Sigmoid colon (tissue), 7 donors: ENCODE measurements around the gene PAGE2B. TPM values are rescaled to one million over a fixed set of nuclear protein-coding genes. Genes with fewer than 3 reads are reported as not detected.
"Not testable (repeated sequence)": the region's sequence is repeated elsewhere in the genome, so short reads cannot be mapped to it uniquely, and the experiment has no call there.

ENCODE experiments used
- DNase-seq: peaks from one replicate; pipeline ENCODE4 v3.0.0-alpha.2; 2019
- H3K27ac ChIP-seq, 4 donors: fragments of 200-600 bp; sonication (generic); one replicate each; pipeline ENCODE4 v1.5.1; 2016 to 2019; ENCODE audit warnings: mild to moderate bottlenecking in 1 of 4
- H3K27me3 ChIP-seq, 3 donors: fragments of 200-600 bp; sonication (generic); one replicate each; pipeline ENCODE4 v1.5.1; 2019; ENCODE audit warnings: mild to moderate bottlenecking in 1 of 3
- H3K36me3 ChIP-seq, 4 donors: fragments of 200-600 bp; sonication (generic); one replicate each; pipeline ENCODE4 v1.5.1; 2016 to 2019
- H3K4me1 ChIP-seq, 4 donors: fragments of 200-600 bp; sonication (generic); one replicate each; pipeline ENCODE4 v1.5.1; 2017 to 2019
- H3K4me3 ChIP-seq, 4 donors: fragments of 200-600 bp; sonication (generic); one replicate each; pipeline ENCODE4 v1.5.1; 2017 to 2019; ENCODE audit warnings: mild to moderate bottlenecking in 2 of 4, moderate library complexity in 1 of 4
- H3K9me3 ChIP-seq, 4 donors: fragments of 200-600 bp in 3 of 4; sonication (generic) in 3 of 4; one replicate each; pipeline versions ENCODE4 v1.5.1 to v1.6.1; 2013 to 2019
- EP300 ChIP-seq, 4 donors: sonication (generic); formaldehyde crosslinking; IDR thresholded peaks; one replicate each; pipeline ENCODE4 v1.6.1; 2017; ENCODE audit warnings: antibody characterized with exemption in 4 of 4
- POLR2A ChIP-seq, 2 donors: fragments of 450-650 bp; IDR thresholded peaks; one replicate each; pipeline ENCODE4 v1.6.1; 2016; ENCODE audit warnings: antibody characterized with exemption in 2 of 2, mild to moderate bottlenecking in 2 of 2, moderate library complexity in 2 of 2
- POLR2AphosphoS5 ChIP-seq, 4 donors: sonication (generic); formaldehyde crosslinking; IDR thresholded peaks; one replicate each; pipeline ENCODE4 v1.6.1; 2017; ENCODE audit warnings: antibody characterized with exemption in 4 of 4
- WGBS, 2 donors: extraction: QIAGEN DNeasy Blood & Tissue Kit; methylation state at CpG; one replicate each; pipeline ENCODE4 v1.1.7; 2013; 5-methylcytosine and 5-hydroxymethylcytosine counted together
- intact Hi-C: fragments of 100-400 bp; cut with DNase I; formaldehyde crosslinking; loops from one replicate; pipeline ENCODE4 v1.15.1; 2023
- polyA plus RNA-seq, 3 donors: library from polyadenylated mRNA; stranded (reverse); fragments of 200-250 nt; gene quantifications; one replicate each; pipeline ENCODE4 v1.2.3, GENCODE V29; 2013
- total RNA-seq, 4 donors: library from RNA; depleted of rRNA; stranded (reverse); fragments of >200 nt; gene quantifications; one replicate each; pipeline ENCODE4 v1.1.0, GENCODE V29; 2016
- TF ChIP-seq, protein P1 (sequence below), 4 experiments: fragments of 450-650 bp in 3 of 4; fragments of 200-600 bp in 1 of 4; IDR thresholded peaks; one replicate each; pipeline ENCODE4 v1.5.1; 2016 to 2019; ENCODE audit warnings: antibody characterized with exemption in 4 of 4, mild to moderate bottlenecking in 3 of 4, moderate library complexity in 2 of 4
- donor health status: healthy with polysubstance abuse.
- donor health status: Bipolar disorder and iron deficiency.
- donor health status: healthy.

PAGE2B gene
- total and polyA plus RNA-seq, 7 donors = not detected

DNA sequence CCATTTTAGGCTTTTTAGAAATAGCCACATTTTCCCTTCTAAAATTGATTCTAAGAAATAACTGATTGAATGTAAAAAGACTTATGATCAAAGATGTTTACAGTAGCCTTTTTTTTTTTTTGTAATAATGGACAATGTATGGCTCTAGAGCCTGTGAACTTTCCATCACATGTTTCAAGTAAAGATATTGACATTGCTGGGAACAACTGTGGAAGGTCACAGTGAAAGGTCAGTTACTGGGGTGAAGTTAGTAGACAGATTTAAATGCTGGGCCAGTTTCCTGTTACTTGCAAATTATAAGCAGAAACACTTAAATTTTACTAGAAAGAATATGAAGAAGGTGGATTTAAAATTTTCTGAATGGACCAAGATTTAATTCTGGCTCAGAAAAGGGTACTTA lies 32.4 kb downstream of the PAGE2B start:
- Histone ChIP-seq H3K4me3 (no peak overlapping the region), H3K4me1 (no peaks in the 10 kb centered on the region), H3K9me3 (no peaks in the 10 kb centered on the region), H3K27ac (no peak overlapping the region), H3K27me3 (no peaks in the 10 kb centered on the region), H3K36me3 (no peaks in the 10 kb centered on the region)
- TF ChIP-seq, protein P1, sequence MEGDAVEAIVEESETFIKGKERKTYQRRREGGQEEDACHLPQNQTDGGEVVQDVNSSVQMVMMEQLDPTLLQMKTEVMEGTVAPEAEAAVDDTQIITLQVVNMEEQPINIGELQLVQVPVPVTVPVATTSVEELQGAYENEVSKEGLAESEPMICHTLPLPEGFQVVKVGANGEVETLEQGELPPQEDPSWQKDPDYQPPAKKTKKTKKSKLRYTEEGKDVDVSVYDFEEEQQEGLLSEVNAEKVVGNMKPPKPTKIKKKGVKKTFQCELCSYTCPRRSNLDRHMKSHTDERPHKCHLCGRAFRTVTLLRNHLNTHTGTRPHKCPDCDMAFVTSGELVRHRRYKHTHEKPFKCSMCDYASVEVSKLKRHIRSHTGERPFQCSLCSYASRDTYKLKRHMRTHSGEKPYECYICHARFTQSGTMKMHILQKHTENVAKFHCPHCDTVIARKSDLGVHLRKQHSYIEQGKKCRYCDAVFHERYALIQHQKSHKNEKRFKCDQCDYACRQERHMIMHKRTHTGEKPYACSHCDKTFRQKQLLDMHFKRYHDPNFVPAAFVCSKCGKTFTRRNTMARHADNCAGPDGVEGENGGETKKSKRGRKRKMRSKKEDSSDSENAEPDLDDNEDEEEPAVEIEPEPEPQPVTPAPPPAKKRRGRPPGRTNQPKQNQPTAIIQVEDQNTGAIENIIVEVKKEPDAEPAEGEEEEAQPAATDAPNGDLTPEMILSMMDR (IDR thresholded peaks at IDR 0.05) = no peak
- TF ChIP-seq POLR2A (IDR thresholded peaks at IDR 0.05) = no peak
- no peak for TF ChIP-seq EP300 (IDR thresholded peaks at IDR 0.05)
- DNase-seq = no peak
- intact Hi-C loops = no loop called here

DNA sequence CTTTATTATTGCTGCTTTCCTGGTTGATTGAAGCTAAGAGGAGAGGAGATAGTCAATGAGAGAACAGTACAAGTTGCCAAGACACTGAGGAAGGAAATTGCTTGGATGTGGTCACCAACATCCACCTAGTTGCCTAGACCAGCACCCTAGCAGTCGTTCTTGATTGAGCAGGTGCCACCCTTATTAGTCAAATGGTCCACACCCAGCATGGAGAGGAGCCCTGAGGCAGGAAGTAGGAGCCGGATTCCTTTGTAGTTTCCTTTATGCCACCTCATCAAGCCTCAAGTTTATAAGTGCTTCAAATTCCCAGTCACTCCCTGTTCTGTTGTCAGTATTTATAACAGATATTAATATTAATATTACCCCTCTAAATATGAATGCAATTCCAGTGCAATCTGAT lies 33.1 kb downstream of the PAGE2B start:
- intact Hi-C loops = no loop called here
- H3K36me3 ChIP-seq = no peaks in the 10 kb centered on the region
- 29 to 40% methylated on average over 2 of the region's 2 CpGs for WGBS, 2 donors

DNA sequence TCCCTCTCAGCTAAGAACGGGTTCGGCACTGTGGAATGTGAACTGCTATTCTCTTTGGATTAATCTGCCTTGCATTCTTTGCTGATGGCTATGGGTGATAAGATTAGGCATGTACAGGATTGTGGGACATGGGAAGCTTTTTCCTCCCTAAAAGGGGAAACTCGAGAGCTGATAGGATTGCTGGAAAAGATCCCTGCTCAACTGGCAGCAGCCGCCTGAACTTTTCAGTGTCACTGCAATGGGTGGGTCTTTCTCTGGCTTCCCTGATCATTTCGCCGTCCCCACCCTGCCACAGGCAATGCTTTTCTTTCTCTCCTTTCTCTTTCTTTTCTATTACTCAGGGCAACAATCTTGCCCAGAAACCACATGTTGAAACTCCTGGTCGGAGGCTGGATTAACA lies 34.5 kb downstream of the PAGE2B start:
- H3K27me3 ChIP-seq = no peaks in the 10 kb centered on the region
- intact Hi-C loops = no loop called here
- H3K27ac ChIP-seq = no peak overlapping the region
- no peak for TF ChIP-seq EP300 (IDR thresholded peaks at IDR 0.05)
- TF ChIP-seq, protein P1 (IDR thresholded peaks at IDR 0.05) = no peak
- TF ChIP-seq POLR2AphosphoS5 (IDR thresholded peaks at IDR 0.05) = no peak
- TF ChIP-seq POLR2A (IDR thresholded peaks at IDR 0.05) = no peak
- no peak for DNase-seq
- no peaks in the 10 kb centered on the region for H3K4me1 ChIP-seq
- no peak overlapping the region for H3K4me3 ChIP-seq
- 82 to 85% methylated on average over 6 of the region's 7 CpGs for WGBS, 2 donors
- H3K36me3 ChIP-seq = no peaks in the 10 kb centered on the region
- no peaks in the 10 kb centered on the region for H3K9me3 ChIP-seq

More for the DNA sequence above, 33.1 kb downstream of the PAGE2B start:
- no peak for TF ChIP-seq EP300 (IDR thresholded peaks at IDR 0.05)
- no peak for TF ChIP-seq POLR2A (IDR thresholded peaks at IDR 0.05)
- TF ChIP-seq, protein P1 (IDR thresholded peaks at IDR 0.05) = no peak
- TF ChIP-seq POLR2AphosphoS5 (IDR thresholded peaks at IDR 0.05) = no peak
- H3K4me3 ChIP-seq = no peak overlapping the region
- no peaks in the 10 kb centered on the region for H3K9me3 ChIP-seq
- DNase-seq = no peak
- H3K27ac ChIP-seq = no peak overlapping the region
- H3K4me1 ChIP-seq = no peaks in the 10 kb centered on the region
- no peaks in the 10 kb centered on the region for H3K27me3 ChIP-seq

- H3K9me3 ChIP-seq = no peaks in the 10 kb centered on the region
- H3K27ac ChIP-seq = no peak overlapping the region
- intact Hi-C loops = no loop called here
- no peak for DNase-seq
- no peaks in the 10 kb centered on the region for H3K36me3 ChIP-seq
- no peaks in the 10 kb centered on the region for H3K27me3 ChIP-seq
- no peak overlapping the region for H3K4me3 ChIP-seq
- 50 to 72% methylated on average over 8 of the region's 8 CpGs for WGBS, 2 donors
- H3K4me1 ChIP-seq = no peaks in the 10 kb centered on the region
- TF ChIP-seq POLR2A (IDR thresholded peaks at IDR 0.05) (no peak), EP300 (IDR thresholded peaks at IDR 0.05) (no peak), POLR2AphosphoS5 (IDR thresholded peaks at IDR 0.05) (no peak)
- TF ChIP-seq, protein P1 (IDR thresholded peaks at IDR 0.05) = no peak
Observed at GRCh38 chrX:55111578-55112254, 36.9 kb downstream of the PAGE2B start.

DNA sequence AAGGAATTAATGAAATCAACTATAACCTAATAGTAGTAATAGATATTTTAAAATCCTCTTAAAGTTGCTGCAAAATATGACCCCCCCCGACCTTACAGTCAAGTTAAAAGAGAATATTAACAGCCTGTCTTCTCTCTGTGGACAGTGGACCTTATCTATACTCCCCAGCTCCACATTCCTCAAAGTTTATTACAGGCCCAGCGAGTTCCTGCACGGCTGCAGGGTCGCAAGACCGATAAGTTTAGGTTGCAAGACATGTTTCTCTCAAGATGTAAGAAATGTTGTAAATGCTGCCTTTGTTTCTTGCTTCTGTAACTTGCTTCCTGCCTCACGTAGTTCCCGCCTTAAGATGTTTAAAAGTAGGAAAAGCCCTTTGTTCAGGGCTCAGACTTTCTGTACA lies 41.8 kb downstream of the PAGE2B start:
- 62 to 66% methylated on average over 7 of the region's 7 CpGs for WGBS, 2 donors
- intact Hi-C loops = not testable (repeated sequence)

More for the DNA sequence above, 41.8 kb downstream of the PAGE2B start:
- not testable (repeated sequence) for H3K36me3 ChIP-seq, H3K4me1 ChIP-seq, H3K27ac ChIP-seq, H3K27me3 ChIP-seq, H3K4me3 ChIP-seq, H3K9me3 ChIP-seq, DNase-seq
